Lower leg skin (tissue), 3 donors: ENCODE measurements around the gene ARMH3.

Experiments used
- CTCF ChIP-seq, 3 donors: fragments of 450-650 bp; IDR thresholded peaks; one replicate each; pipeline ENCODE4 v1.5.1; 2016; ENCODE audit warnings: antibody characterized with exemption in 3 of 3, mild to moderate bottlenecking in 3 of 3, moderate library complexity in 2 of 3
- POLR2A ChIP-seq, 2 donors: fragments of 450-650 bp; IDR thresholded peaks; one replicate each; pipeline ENCODE4 v1.6.1; 2016 to 2017; ENCODE audit warnings: antibody characterized with exemption in 2 of 2, mild to moderate bottlenecking in 1 of 2, moderate library complexity in 1 of 2

- TF ChIP-seq CTCF (IDR thresholded peaks at IDR 0.05) (no peak), POLR2A (IDR thresholded peaks at IDR 0.05) (no peak)
These were observed 198.0 kb downstream of the ARMH3 start for GRCh38 chr10:101857802-101858476.
